Measurements from ENCODE around the gene LRFN2.

The LRFN2 gene

DNA sequence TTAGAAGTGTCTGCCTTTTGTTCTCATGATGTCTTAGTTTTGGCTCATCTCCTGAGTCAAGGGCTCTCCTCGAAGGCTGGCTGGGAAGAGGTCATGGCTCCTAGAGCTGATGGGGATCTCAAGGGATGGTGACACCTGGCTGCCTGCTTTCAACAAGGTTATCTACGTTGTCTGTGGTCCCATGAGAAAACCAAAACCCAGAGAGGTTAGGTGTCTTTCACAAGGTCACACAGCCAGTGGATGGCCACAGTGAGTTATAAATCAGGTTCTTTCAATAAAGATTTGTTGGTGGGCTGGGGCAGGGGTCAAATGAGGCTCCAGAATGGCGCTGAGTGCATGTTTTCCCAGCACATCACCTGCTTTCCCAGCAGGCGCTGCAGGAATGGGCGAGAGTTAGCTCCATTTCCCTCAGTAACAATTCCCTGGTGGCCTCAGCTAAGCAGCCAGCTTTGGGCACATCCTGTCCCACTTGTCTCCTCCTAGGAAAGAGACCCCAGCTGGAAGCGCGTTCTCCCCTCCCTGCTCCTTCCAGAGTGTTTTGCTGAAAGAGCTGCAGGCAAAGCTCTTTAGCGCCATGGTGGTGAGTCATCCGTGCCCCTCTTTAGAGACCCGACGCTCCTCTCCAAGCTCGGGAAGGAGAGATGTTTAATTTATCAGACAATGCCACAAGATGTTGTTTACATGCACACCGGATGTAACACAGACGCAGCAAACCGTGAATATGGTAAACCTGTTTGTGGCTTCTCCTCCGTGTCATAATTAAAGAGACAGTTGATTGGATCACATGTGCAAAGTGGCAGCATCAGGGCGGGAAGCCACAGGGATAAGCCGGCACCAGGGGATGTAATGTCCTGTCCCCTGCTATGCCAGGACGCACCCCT, 109.7 kb downstream of the LRFN2 start:
- Histone ChIP-seq H2BK15ac (ENCODE audit: low read length) (no peak overlapping the region), H2AFZ (ENCODE audit: low read length) (peak overlapping the region; percentile 40), H2AK5ac (ENCODE audit: low read depth, low read length) (no peak overlapping the region), H4K8ac (ENCODE audit: low read depth, low read length) (no peak overlapping the region), H3K18ac (ENCODE audit: low read length) (peak overlapping the region; percentile 23), H2BK5ac (ENCODE audit: low read length) (no peak overlapping the region), H3K9me3 (replicated peaks in 1 of 2; ENCODE audit: control insufficient read depth in 2 of 2, insufficient read depth in 1 of 2, low read depth in 1 of 2, low read length in 2 of 2) (no peaks in the 10 kb centered on the region), H3K27ac (replicated peaks; ENCODE audit: low read length) (no peak overlapping the region), H3K4me2 (ENCODE audit: insufficient read depth, low read length, poor library complexity, severe bottlenecking) (peak overlapping the region; percentile 28), H3K23ac (ENCODE audit: low read depth, low read length, poor library complexity) (no peak overlapping the region), H2BK12ac (ENCODE audit: low read length) (no peak overlapping the region), H3K27me3 (ENCODE audit: control insufficient read depth in 3 of 3, insufficient read depth in 3 of 3, low read depth in 1 of 3, low read length in 3 of 3) (peaks cover 0 to 3% (median 0%) of the 10 kb centered on the region in 3 experiments), H3K79me1 (ENCODE audit: low read depth, low read length) (no peaks in the 10 kb centered on the region), H2BK120ac (ENCODE audit: low read depth, low read length) (no peak overlapping the region), H4K91ac (ENCODE audit: low read depth, low read length, poor library complexity) (no peak overlapping the region), H3K36me3 (replicated peaks in 1 of 2; ENCODE audit: control insufficient read depth in 2 of 2, insufficient read depth in 2 of 2, low read length in 2 of 2) (no peaks in the 10 kb centered on the region), H3K4me3 (ENCODE audit: low read length in 2 of 2) (no peak overlapping the region), H3K14ac (ENCODE audit: low read length) (no peak overlapping the region), H3K9ac (ENCODE audit: low read depth, low read length, poor library complexity) (no peak overlapping the region), H3K4ac (ENCODE audit: low read length) (no peak overlapping the region), H3K4me1 (ENCODE audit: control insufficient read depth in 2 of 2, insufficient read depth in 1 of 2, low read depth in 1 of 2, low read length in 2 of 2) (peaks cover 0 to 6% of the 10 kb centered on the region in 2 donors)
- WGBS, 2 donors (ENCODE audit: extremely low coverage in 2 of 2, insufficient read length in 2 of 2, insufficient replicate concordance in 1 of 2) = no CpG with 5 or more reads among the region's 19 CpGs
- peak; percentile 4 for DNase-seq (ENCODE audit: low spot score)

DNA sequence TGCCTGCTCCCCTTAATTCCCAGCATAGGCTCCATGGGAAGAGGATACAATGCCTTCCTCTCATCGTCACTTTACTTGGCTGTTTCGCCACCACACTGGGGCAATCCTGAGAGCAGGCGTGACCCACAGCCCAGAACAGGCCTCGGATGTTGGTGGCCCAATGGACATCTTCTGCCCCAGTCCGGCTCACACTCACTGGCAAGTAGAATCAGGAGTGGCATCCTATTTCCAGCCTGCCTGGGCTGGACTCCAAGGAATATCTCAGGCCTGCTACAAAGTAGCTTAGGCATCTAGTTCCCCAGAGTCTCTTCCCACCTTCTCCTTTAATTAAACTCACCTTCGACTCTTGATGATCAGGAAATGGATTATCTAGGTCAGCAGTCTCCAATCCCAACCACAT, 110.5 kb downstream of the LRFN2 start:
- Histone ChIP-seq H3K4me3 (ENCODE audit: low read length in 2 of 2) (no peak overlapping the region), H2BK5ac (ENCODE audit: low read length) (no peak overlapping the region), H2BK120ac (ENCODE audit: low read depth, low read length) (no peak overlapping the region), H3K4ac (ENCODE audit: low read length) (no peak overlapping the region), H3K9me3 (replicated peaks in 1 of 2; ENCODE audit: control insufficient read depth in 2 of 2, insufficient read depth in 1 of 2, low read depth in 1 of 2, low read length in 2 of 2) (no peaks in the 10 kb centered on the region), H2BK15ac (ENCODE audit: low read length) (no peak overlapping the region), H3K36me3 (replicated peaks in 1 of 2; ENCODE audit: control insufficient read depth in 2 of 2, insufficient read depth in 2 of 2, low read length in 2 of 2) (no peaks in the 10 kb centered on the region), H3K27ac (replicated peaks; ENCODE audit: low read length) (no peak overlapping the region), H3K9ac (ENCODE audit: low read depth, low read length, poor library complexity) (no peak overlapping the region), H2AK5ac (ENCODE audit: low read depth, low read length) (no peak overlapping the region), H3K4me2 (ENCODE audit: insufficient read depth, low read length, poor library complexity, severe bottlenecking) (no peak overlapping the region), H2BK12ac (ENCODE audit: low read length) (no peak overlapping the region), H4K8ac (ENCODE audit: low read depth, low read length) (no peak overlapping the region), H3K27me3 (ENCODE audit: control insufficient read depth in 3 of 3, insufficient read depth in 3 of 3, low read depth in 1 of 3, low read length in 3 of 3) (peaks cover 0 to 3% (median 0%) of the 10 kb centered on the region in 3 experiments), H3K23ac (ENCODE audit: low read depth, low read length, poor library complexity) (no peak overlapping the region), H3K14ac (ENCODE audit: low read length) (no peak overlapping the region), H3K18ac (ENCODE audit: low read length) (peak overlapping the region; percentile 20), H2AFZ (ENCODE audit: low read length) (no peak overlapping the region), H3K4me1 (ENCODE audit: control insufficient read depth in 2 of 2, insufficient read depth in 1 of 2, low read depth in 1 of 2, low read length in 2 of 2) (peaks cover 0 to 1% of the 10 kb centered on the region in 2 donors), H3K79me1 (ENCODE audit: low read depth, low read length) (no peaks in the 10 kb centered on the region), H4K91ac (ENCODE audit: low read depth, low read length, poor library complexity) (no peak overlapping the region)
- no peak for DNase-seq (ENCODE audit: low spot score)
- WGBS, 2 donors (ENCODE audit: extremely low coverage in 2 of 2, insufficient read length in 2 of 2, insufficient replicate concordance in 1 of 2) = no CpG with 5 or more reads among the region's 6 CpGs

DNA sequence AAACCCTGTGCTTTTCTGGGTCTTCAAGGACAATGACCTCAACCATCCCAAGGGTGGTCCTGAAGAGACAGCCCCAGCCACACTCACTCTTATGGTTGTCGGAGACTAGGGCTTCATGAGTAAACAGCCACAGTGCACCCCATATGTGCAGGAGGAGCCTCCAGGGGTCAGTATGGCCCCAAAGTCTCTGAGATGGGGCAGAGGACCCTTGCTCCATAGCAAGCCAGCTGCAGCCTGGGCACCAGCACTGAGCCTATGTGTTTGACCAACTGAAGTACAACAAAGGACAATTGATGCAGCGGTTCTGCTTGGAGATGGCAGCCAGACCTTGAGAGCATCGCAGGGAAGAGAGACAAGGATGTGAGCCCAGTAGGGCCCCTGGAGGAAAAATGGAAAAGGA, 112.2 kb downstream of the LRFN2 start:
- H3K79me1 ChIP-seq (ENCODE audit: low read depth, low read length) = no peaks in the 10 kb centered on the region
- no peak overlapping the region for H2BK12ac ChIP-seq (ENCODE audit: low read length)
- no peak overlapping the region for H3K4me2 ChIP-seq (ENCODE audit: insufficient read depth, low read length, poor library complexity, severe bottlenecking)
- H3K9ac ChIP-seq (ENCODE audit: low read depth, low read length, poor library complexity) = no peak overlapping the region
- DNase-seq (ENCODE audit: low spot score) = no peak
- no peak overlapping the region for H2BK120ac ChIP-seq (ENCODE audit: low read depth, low read length)
- no peak overlapping the region for H3K27ac ChIP-seq (replicated peaks; ENCODE audit: low read length)
- H2BK15ac ChIP-seq (ENCODE audit: low read length) = no peak overlapping the region
- no peak overlapping the region for H4K8ac ChIP-seq (ENCODE audit: low read depth, low read length)
- no peak overlapping the region for H3K14ac ChIP-seq (ENCODE audit: low read length)
- no peak overlapping the region for H3K18ac ChIP-seq (ENCODE audit: low read length)
- H3K4me3 ChIP-seq (ENCODE audit: low read length in 2 of 2) = no peak overlapping the region
- H2AFZ ChIP-seq (ENCODE audit: low read length) = no peak overlapping the region
- H3K27me3 ChIP-seq (ENCODE audit: control insufficient read depth in 3 of 3, insufficient read depth in 3 of 3, low read depth in 1 of 3, low read length in 3 of 3) = peaks cover 0 to 3% (median 0%) of the 10 kb centered on the region in 3 experiments
- H3K23ac ChIP-seq (ENCODE audit: low read depth, low read length, poor library complexity) = no peak overlapping the region
- no peaks in the 10 kb centered on the region for H3K36me3 ChIP-seq (replicated peaks in 1 of 2; ENCODE audit: control insufficient read depth in 2 of 2, insufficient read depth in 2 of 2, low read length in 2 of 2)
- H3K9me3 ChIP-seq (replicated peaks in 1 of 2; ENCODE audit: control insufficient read depth in 2 of 2, insufficient read depth in 1 of 2, low read depth in 1 of 2, low read length in 2 of 2) = no peaks in the 10 kb centered on the region
- H3K4me1 ChIP-seq (ENCODE audit: control insufficient read depth in 2 of 2, insufficient read depth in 1 of 2, low read depth in 1 of 2, low read length in 2 of 2) = peaks cover 0 to 1% of the 10 kb centered on the region in 2 donors
- H4K91ac ChIP-seq (ENCODE audit: low read depth, low read length, poor library complexity) = no peak overlapping the region
- WGBS, 2 donors (ENCODE audit: extremely low coverage in 2 of 2, insufficient read length in 2 of 2, insufficient replicate concordance in 1 of 2) = no CpG with 5 or more reads among the region's 3 CpGs
- no peak overlapping the region for H2AK5ac ChIP-seq (ENCODE audit: low read depth, low read length)
- H2BK5ac ChIP-seq (ENCODE audit: low read length) = no peak overlapping the region
- H3K4ac ChIP-seq (ENCODE audit: low read length) = no peak overlapping the region

DNA sequence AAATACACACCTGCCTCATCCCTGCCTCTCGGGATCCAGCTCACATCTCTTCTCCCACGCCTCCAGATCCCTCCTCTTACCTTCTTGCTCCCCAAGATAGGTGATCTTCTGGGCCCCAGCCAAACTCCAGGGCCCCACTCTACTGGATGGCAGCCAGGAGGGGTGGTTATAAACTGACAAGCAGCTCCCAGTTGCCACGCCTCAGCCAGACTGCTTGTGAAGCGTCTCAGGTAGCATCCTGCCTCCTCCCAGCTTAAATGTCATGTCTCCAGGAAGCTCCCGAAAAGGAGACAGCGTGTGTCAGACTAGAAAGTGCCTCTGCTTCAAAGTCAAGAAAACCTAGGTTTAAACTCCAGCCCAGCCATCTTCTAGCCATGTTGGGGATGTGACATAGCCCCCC, 114.1 kb downstream of the LRFN2 start:
- Histone ChIP-seq H3K4me1 (ENCODE audit: control insufficient read depth in 2 of 2, insufficient read depth in 1 of 2, low read depth in 1 of 2, low read length in 2 of 2) (peaks cover 0 to 1% of the 10 kb centered on the region in 2 donors), H3K79me1 (ENCODE audit: low read depth, low read length) (no peaks in the 10 kb centered on the region), H3K23ac (ENCODE audit: low read depth, low read length, poor library complexity) (no peak overlapping the region), H2AFZ (ENCODE audit: low read length) (no peak overlapping the region), H3K14ac (ENCODE audit: low read length) (no peak overlapping the region), H3K18ac (ENCODE audit: low read length) (no peak overlapping the region), H3K9ac (ENCODE audit: low read depth, low read length, poor library complexity) (no peak overlapping the region), H4K8ac (ENCODE audit: low read depth, low read length) (no peak overlapping the region), H3K27me3 (ENCODE audit: control insufficient read depth in 3 of 3, insufficient read depth in 3 of 3, low read depth in 1 of 3, low read length in 3 of 3) (peaks cover 0 to 3% (median 0%) of the 10 kb centered on the region in 3 experiments), H2BK12ac (ENCODE audit: low read length) (no peak overlapping the region), H3K27ac (replicated peaks; ENCODE audit: low read length) (no peak overlapping the region), H3K9me3 (replicated peaks in 1 of 2; ENCODE audit: control insufficient read depth in 2 of 2, insufficient read depth in 1 of 2, low read depth in 1 of 2, low read length in 2 of 2) (no peaks in the 10 kb centered on the region), H2BK15ac (ENCODE audit: low read length) (no peak overlapping the region), H4K91ac (ENCODE audit: low read depth, low read length, poor library complexity) (no peak overlapping the region), H2BK5ac (ENCODE audit: low read length) (no peak overlapping the region), H2BK120ac (ENCODE audit: low read depth, low read length) (no peak overlapping the region), H3K36me3 (replicated peaks in 1 of 2; ENCODE audit: control insufficient read depth in 2 of 2, insufficient read depth in 2 of 2, low read length in 2 of 2) (no peaks in the 10 kb centered on the region), H3K4me3 (ENCODE audit: low read length in 2 of 2) (no peak overlapping the region), H3K4ac (ENCODE audit: low read length) (no peak overlapping the region), H3K4me2 (ENCODE audit: insufficient read depth, low read length, poor library complexity, severe bottlenecking) (no peak overlapping the region), H2AK5ac (ENCODE audit: low read depth, low read length) (no peak overlapping the region)
- DNase-seq (ENCODE audit: low spot score) = no peak
- WGBS, 2 donors (ENCODE audit: extremely low coverage in 2 of 2, insufficient read length in 2 of 2, insufficient replicate concordance in 1 of 2) = no CpG with 5 or more reads among the region's 6 CpGs
